Activated CD8-positive, alpha-beta memory T cell treated with anti-CD3 and anti-CD28 coated beads, Interleukin-2, amount 50 U/mL, for 1 hour (primary cell): ENCODE measurements around the gene TOB1.
A peak's percentile ranks its signal among the peaks of the same experiment; 100 is the strongest.

Source experiments
- DNase-seq: peaks from one replicate; pipeline ENCODE4 v3.0.0-alpha.2; 2020; ENCODE audit errors: extremely low read depth

TOB1 gene, protein sequence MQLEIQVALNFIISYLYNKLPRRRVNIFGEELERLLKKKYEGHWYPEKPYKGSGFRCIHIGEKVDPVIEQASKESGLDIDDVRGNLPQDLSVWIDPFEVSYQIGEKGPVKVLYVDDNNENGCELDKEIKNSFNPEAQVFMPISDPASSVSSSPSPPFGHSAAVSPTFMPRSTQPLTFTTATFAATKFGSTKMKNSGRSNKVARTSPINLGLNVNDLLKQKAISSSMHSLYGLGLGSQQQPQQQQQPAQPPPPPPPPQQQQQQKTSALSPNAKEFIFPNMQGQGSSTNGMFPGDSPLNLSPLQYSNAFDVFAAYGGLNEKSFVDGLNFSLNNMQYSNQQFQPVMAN

DNA sequence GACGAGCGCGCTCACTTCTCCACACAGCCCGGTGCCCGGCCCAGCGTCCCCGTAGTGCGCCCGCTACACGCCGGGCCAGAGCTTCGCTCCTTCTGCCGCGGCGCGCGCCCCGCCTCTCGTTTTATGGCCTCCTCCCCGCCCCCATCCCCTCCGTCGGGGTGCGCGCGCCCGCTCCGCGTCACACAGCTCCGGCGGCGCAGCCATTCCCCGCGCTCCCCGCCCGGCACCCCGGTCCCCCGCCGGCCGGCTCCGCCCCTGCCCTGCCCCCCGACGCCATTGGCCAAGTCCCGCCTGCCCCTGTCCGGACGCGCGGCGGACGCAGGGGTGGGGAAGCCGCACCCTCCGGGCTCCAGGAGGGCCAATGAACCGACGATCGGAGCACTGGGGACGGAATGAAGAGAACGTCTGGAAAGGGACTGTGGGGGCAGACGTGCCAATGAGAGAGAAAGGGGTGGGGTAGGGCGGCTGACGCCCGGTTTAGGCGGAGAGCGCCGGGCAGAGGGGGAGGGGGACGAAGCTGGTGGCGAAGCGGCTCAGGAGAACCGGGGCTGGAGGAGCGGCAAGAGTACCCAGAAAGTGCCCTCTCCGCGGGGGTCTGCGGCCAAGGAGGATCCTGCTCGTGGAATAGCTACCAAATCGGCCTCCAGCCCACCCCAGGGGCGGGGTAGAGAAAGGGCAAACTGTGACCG lies at the start of gene TOB1:
TSS of gene TOB1 (minus strand) at position 94 of the 689 bp plus-strand sequence. CDS start 2,337 bp downstream, outside the sequence.
- DNase-seq = peak; percentile 85

DNA sequence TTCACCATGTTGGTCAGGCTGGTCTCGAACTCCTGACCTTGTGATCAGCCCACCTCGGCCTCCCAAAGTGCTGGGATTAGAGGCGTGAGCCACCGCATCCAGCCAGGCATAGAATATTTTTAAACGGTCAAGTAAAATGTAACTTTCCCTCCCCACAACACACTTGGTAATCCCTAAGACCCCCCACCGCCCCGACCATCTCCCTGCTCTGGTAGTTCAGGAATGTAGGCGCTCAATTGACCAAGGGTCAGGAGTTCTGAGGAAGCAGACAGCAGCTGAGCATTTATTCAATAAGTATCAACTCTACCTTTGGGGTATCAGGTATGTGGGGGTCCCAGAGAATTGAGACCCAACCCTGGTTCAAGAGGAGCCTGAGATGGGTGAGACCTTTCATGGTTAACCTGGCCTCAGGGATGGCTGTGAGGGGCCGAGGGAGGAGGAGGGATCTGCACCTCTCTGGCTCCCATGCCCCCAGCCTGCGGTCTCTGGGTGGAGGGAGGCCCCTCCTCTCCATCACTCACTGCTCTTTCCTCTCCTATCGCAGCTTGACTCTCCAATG lies 48.4 kb upstream of the TOB1 start:
- DNase-seq = no peak

DNA sequence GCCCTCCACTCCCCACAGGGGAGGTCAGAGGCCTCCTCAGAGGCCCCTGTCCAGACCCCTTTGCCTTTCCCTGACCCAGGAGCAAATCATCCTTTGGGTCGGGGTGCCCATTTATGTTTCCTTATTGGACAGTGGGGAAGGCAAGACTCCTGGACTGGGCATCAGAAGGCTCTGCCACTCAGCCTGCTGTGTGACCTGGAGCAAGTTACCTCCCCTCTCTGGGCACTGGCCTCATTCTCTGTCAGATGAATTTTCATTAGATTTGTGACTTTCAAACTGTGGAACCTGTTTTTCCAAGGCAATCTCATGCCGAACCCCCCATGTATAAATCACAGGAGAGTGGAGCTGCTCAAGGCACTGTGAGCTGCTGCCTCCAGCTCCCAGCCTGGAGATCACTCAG lies 47.0 kb upstream of the TOB1 start:
- DNase-seq = no peak

DNA sequence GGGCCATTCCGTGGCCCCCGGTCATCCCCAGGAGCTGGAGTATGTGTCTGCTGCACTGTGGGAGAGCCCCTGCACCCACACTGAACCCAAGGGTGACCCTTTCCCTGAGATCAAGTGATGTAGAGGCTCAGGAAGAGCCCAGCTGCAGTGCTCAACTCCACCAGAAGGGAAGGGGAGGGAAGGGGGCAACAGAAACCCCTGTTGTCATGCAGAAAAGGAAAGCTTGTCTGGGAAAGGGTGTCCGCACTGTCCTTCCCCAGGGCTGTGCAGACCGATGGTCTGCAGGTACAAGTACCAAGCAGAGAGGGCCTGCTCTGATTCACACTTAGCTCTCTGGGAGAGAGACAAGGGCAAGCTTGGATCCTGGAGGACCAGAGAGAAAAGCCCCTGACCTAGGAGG lies 45.7 kb upstream of the TOB1 start:
- DNase-seq = no peak

DNA sequence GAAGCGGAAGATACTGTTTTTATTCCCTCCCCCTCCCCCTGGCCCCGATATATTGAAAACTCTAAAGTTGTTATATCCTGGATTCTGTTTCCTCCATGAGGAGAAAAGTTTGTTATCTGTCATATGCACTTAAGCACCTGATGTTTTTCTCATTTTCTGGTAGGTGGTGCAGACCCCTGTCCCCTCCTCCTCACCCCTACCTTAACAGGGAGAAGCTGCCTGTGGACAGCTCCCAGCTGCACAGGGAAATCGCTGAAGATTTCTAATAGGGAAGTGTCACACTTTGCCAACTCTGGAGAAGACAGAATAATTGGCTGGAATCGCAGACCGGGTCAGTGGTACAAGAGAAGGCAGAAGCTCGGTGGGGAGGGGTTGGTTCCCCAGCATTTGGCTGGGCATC lies 45.3 kb upstream of the TOB1 start:
- DNase-seq = no peak

DNA sequence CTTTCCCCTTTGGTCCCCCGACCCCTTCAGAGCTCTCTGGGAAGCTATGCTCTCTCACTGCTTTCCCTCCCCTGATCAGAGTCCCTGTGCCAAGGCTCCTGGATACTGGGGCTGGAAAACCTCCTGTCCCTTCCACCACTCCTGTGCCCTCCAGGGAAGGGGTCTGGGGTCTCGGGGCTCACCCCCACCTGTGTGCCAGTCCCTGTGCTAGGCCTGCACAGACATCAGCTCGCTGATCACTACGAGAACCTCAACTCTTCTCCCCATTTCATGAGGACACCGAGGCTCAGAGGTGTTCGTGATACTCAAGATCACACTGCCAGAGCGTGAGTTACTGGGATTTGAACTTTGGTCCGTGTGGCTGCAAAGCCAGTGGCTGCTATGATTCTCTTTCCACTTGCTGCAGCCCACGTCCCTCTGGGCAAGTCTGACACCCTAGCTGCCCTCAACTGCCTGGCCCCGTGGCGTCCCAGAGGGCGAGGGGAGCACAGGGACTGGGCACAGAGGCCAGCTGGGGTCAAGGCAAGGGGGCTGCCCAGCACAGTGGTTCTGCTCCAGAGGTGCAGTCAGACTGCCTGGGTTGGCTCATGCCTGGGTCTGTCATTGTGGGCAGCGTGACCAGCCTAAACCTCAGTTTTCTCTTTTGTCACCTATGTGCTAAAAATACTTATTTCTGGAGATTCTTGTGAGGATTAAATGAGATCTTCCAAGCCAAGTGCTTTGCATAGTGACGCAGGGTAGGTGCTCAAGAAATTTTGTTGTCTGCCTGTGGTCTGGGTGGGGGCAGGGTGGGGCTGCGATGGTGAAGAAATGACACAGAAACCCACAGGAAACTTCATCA lies 43.8 kb upstream of the TOB1 start:
- DNase-seq = peak; percentile 71

DNA sequence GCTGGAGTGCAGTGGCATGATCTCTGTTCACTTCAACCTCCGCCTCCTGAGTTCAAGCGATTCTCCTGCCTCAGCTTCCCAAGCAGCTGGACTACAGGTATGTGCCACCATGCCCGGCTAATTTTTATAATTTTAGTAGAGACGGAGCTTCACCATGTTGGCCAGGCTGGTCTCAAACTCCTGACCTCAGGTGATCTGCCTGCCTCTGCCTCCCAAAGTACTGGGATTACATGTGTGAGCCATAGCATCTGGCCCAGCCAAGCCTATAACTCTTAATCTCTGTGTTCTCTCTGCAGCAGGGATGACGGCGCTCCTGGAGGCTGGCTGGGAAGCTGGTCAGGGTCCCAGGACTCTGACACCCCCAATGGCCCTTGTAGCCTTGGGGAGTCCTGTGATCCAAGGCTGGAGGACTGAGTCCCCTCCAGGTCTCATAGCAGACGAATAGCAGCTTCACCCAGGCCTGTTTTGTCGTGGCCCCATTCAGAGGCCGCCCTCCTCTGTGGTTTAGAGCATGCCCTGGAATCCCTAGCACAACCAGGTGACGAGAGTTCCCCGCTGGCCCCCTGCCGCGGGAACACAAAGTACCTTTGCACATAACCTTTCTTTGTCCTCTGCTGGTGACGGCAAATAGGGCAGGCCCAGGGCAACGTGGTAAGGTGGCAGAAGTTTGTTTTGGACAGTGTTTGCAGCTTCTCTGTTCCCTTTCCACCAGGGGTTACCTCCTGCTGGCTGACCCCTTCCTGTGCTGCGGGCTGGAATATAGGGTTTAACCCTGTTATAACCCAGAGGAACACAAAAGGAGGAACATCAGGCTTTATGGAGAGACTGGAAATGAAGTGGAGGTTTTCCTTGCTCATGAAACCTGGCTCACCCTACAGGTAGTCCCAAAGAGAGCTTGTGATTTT lies 43.0 kb upstream of the TOB1 start:
- DNase-seq = peak; percentile 44

DNA sequence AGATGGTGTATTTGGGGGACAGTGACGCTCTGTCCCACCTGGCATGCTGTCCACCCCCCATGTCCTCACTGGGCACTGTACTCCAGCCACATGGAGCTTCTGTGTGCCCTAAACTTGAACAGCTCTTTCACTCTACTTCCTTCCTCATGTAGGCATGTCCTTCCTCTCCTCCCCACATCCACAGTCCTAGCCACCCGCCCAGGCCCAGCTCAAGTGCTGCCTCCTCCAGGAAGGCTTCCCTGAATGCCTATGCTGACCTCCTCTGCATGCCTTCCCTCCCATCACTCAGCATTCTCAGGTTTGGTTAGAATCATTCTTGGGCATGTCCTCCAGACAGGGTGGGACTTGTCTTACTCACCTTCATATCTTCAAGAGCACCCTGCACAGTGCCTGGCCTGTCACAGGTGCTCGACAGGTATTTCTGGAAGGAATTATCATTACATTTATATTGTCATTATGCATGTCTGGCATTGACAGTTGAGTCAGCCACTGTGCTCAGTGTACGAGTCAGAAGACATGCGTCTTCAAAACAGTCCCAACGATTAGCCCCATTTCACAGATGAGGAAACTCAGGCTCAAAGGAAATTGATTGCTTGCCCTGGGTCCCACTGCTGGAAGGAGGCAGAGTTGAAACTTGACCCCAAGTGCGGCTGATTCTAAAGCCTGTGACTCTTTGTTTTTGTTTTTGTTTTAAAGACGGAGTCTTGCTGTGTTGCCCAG lies 42.1 kb upstream of the TOB1 start:
- no peak for DNase-seq

DNA sequence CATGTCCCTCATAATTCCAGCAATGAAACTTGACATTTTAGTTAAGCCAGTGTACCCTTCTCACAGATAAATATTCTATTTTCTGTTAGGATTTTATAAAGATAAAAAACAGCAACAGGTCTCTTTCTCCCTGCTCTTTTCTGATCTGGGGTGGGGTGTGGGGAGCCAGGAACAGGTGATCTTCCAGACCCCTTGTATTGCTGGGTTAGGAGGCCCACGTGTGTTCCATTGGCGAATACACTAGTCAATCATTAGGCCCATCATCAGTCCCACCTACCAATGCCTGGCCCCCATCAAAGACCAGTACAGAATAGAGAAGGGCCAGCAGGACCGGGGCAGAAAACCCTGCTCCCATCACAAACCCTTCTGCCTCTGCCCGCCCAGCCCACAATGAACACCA lies 40.3 kb upstream of the TOB1 start:
- DNase-seq = no peak

DNA sequence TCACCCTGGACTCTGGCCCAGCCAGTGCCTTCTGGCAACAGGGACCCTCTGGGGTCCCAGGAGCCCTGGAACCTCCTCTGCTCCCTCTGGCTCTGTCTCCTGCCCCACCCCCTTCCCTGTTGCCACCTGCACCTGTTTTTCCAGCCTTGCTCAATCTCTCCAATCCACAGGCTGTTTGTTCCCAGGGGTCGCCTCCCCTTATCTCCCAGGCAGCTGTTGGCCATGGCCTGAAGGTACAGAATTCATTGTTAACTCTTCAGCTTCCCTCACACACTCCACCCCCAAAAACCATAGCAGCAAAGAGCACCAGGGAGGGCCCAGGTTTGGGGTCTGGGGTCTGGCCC lies 39.3 kb upstream of the TOB1 start:
- DNase-seq = no peak

DNA sequence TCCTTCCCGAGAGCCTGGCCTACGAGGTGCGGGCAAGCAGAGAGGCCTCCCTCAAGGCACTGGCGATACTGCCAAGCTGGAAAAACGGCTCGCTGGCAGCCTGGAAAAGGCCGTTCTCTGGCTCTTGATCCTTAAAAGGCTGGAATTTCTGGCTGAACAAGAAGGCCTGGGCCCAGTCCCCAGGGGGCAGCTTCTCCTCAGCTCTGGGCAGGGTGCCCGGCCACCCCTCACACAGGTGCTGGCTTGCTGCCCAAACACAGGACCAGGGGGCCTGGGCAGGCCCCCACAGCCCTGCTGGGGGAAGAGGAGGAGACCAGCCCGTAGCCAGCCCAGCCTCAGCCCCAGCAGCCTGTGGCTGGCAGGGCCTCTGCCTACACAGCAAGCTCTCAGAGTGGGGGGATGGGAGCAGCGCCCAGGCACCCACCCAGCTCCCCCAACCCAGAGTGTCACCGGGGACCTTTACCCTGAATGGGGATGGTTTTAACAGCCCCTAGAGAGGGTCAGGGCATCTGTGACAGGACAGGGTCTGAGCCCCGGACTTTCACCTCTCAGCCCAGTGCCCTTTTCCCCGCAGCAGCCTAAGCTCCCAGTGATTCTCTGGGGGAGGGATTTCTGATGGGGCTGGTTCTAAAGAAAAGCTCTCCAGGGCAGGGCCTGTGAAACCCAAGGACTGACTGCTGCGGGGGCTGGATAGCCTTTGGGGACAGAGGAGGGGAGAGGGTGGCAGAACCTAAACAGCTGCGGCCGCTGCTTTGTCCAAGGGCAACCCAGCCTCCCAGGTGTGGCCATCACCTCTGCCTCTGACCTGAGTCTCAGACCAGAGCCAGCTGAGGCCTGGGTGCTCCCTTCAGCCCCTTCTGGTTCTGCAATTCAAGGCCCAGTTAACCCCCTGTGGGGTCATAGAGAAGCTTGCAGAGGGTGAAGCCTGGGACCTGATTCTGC lies 38.6 kb upstream of the TOB1 start:
- no peak for DNase-seq

DNA sequence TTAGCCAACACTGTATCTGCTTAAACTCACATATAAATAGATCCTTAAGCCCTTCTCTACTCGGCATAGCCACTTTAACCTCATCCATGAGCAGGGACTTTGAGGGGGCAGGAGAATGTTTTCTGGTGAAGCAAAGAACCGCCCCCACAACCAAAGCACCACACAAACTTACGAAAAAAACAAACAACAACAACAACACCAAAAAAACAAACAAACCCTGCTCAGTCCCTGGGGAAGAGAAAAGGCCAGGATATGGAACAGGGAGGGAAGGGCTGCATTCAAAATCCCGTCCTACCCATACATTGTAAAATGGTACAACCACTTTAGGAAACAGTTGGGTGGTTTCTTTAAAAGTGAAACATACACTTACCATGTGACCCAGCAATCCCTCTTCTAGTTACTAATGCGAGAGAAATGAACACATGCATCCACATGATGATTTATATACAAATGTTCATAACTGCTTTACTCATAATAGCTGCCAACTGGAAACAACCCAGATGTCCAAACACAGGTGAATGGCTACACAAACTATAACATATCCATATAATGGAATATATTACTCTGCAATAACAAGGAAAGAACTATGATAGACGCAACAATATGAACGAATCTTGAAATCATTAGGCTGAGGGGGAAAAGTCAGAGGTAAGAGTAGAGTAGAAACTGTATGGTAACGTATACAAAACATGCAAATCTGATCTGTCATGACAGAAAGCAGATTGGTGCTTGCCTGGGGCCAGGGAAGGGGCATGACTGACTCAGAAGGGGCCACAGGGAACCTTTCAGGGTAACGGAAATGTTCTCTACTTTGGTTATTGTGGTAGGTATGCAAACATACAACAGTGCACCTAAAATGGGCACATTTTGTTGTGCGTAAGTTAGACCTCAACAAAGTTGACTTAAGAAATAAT lies 37.7 kb upstream of the TOB1 start:
- DNase-seq = no peak

DNA sequence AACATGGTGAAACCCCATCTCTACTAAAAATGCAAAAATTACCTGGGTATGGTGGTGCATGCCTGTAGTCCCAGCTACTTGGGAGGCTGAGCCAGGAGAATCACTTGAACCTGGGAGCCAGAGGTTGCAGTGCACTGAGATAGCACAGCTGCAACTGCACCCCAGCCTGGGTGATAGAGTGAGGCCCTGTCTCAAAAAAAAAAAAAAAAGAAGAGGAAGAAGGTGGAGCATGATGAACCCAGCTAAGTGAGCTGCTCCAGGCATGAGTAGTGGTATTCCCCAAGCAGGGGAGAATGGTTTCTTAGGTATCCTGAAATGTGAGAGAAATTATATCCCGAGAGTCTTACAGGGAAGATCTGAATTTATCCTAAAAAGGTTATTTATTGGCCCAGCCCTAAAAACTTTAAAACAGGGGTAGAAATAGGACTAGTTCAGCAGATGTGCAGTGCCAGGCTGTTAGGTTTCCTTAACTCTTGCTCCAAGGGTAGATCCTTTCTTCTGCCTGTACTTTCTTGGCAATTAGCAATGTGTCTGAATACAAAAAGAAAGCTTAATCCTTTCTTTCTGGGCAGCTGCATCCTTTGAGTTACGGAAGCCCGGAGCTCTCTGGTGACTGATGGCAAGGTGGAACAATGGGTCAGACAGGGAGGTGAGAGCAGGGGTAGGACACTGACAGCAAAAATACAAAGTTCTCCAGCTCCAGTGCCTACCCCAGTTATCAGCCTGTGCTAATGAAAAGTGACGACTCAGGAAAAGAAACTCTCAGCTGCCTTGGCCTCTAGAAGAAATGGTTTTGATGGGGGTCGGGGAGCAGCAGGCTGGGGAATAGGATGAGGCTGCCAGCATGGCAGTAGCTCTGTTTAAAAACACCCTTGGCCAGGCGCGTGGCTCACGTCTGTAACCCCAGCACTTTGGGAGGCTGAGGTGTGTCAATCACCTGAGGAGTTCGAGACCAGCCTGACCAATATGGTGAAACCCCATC lies 36.5 kb upstream of the TOB1 start:
- DNase-seq = no peak

DNA sequence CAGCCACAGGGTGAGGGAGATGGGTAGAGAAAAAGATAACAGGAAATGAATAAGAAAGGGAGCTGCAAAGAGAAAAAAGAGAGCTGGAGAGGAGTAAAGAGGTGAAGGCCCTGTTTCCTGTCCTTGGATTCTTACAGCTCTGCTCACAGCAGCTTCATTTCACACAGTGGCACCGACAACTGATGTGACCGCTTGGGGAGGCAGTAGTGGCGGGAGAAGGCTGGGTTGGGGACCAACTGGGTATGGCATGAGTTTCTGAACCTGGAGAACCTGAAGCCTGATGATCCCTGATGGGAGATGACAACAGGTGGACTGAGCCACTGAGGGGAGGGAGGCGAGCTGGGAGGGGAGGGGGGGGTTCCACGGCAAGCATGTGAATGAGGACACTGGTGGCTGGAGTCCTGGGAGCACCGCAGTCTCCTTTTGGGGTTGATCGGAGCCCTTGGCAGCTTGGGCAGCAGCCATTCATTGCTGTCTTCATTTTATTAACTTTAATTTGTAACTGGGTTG lies 34.3 kb upstream of the TOB1 start:
- no peak for DNase-seq

DNA sequence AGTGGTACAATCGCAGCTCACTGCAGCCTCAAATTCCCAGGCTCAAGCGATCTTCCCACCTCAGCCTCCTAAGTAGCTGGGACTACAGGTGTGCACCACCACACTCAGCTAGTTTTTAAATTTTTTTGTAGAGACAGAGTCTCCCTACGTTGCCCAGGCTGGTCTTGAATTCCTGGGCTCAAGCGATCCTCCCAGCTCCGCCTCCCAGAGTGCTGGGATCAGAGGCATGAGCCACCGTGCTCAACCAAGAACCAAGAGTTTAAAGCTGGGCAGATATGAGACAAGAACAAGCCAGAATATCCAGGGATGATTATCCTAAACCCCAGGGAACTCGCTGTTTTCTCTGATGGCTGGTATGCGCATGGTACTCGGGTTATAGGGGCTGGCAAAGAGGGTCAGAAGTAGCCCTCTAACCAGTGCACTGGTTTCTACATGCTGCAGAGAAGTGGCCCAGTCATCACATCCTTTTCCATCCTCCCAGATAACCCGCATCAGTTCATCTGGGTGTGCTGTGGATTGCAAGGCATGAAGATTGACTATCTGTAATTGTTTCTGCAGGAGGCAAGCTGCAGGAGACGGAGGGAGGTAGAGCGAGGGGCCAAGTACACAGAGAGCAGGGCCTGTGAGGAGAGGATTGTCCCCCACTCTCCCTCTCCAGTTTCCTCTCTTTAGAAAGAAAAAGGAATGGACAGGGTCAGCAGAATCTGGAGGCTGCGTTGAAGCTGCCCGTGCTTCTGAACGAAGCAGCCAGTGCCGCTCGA lies 33.6 kb upstream of the TOB1 start:
- no peak for DNase-seq

DNA sequence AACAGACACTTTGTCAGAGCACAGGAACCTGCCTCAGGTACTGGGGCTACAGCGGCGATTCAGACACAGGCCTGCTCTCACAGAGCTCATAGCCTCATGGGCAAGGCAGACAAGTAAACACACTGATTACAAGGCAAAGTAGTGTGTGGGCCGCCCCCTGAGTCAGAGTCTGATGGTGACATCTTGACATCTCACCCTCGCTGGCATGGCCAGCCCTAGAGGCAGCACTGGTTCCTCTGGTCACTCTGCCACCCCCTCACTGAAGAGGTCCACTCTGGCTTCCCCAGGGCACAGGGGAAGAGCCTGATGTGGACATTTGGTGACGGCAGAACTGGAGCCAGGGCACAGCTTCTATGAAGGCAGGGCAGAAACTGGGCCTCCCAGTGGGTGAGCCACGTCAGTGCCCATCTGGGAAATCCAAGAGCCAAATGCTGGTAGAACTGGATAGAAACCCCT lies 32.9 kb upstream of the TOB1 start:
- no peak for DNase-seq
